ENCODE data around the gene MAPK4. TPM values are rescaled to one million over a fixed set of nuclear protein-coding genes. Genes with fewer than 3 reads are reported as not detected.

Gene MAPK4
- total and polyA plus RNA-seq, 2 of the 4 experiments (the other 2 are of a cell fraction): not detected

- Histone ChIP-seq H2AK9ac (replicated peaks; ENCODE audit: low read depth, low read length, poor library complexity) (no peak overlapping the region), H3K27me3 (ENCODE audit: control insufficient read depth, insufficient read depth, low read length) (no peaks in the 10 kb centered on the region), H4K20me1 (ENCODE audit: insufficient read depth, low read length) (no peaks in the 10 kb centered on the region), H3K4me1 (ENCODE audit: control insufficient read depth, insufficient read depth, low read length) (no peaks in the 10 kb centered on the region), H2BK15ac (ENCODE audit: low read depth, low read length) (no peak overlapping the region), H4K8ac (ENCODE audit: low read depth in 2 of 2, low read length in 2 of 2) (no peak overlapping the region), H3K9ac (ENCODE audit: low read depth, low read length) (no peak overlapping the region), H3K23ac (ENCODE audit: low read depth, low read length) (no peak overlapping the region), H4K5ac (ENCODE audit: low read depth, low read length) (no peak overlapping the region), H3K36me3 (ENCODE audit: control insufficient read depth, insufficient read depth, low read length) (no peaks in the 10 kb centered on the region), H2AFZ (replicated peaks; ENCODE audit: low read length, poor library complexity) (no peak overlapping the region), H3K4me2 (ENCODE audit: low read depth, low read length) (no peak overlapping the region), H2BK120ac (ENCODE audit: low read depth, low read length) (no peak overlapping the region), H2AK5ac (ENCODE audit: low read depth, low read length) (no peak overlapping the region), H3K4ac (ENCODE audit: low read depth, low read length) (no peak overlapping the region), H3K4me3 (ENCODE audit: insufficient read depth, low read depth, low read length) (no peak overlapping the region), H3K56ac (ENCODE audit: extremely low read depth, insufficient read depth, low read length) (no peak overlapping the region), H3K79me1 (ENCODE audit: low read depth in 1 of 2, low read length in 2 of 2) (no peaks in the 10 kb centered on the region), H3K9me1 (ENCODE audit: insufficient read depth, low read length) (no peaks in the 10 kb centered on the region), H3K9me3 (ENCODE audit: control insufficient read depth, insufficient read depth, low read length) (no peaks in the 10 kb centered on the region), H2BK20ac (ENCODE audit: low read depth, low read length) (no peak overlapping the region), H2BK5ac (ENCODE audit: low read depth, low read length, poor library complexity, severe bottlenecking) (no peak overlapping the region), H3K27ac (ENCODE audit: insufficient read depth, low read length) (no peak overlapping the region), H3K14ac (replicated peaks; ENCODE audit: low read depth, low read length) (no peak overlapping the region), H3K18ac (ENCODE audit: low read depth, low read length) (no peak overlapping the region), H4K91ac (ENCODE audit: insufficient read depth, low read depth, low read length) (no peak overlapping the region)
- ChIA-PET POLR2A (ENCODE audit: unreplicated experiment) (no interaction called here), CTCF (no interaction called here)
- DNase-seq (no peak), ATAC-seq (ENCODE audit: low read depth) (no peak)
- dilution Hi-C loops (cut with HindIII; ENCODE audit: low sequenced_read_pairs, unreplicated experiment): no loop called here
- in situ Hi-C loops (cut with MboI; ENCODE audit: low sequenced_read_pairs): no loop called here
- TF ChIP-seq RFX5 (IDR thresholded peaks at IDR 0.05; ENCODE audit: low read depth, low read length) (no peak), CHD1 (IDR thresholded peaks at IDR 0.05; ENCODE audit: low read depth, low read length) (no peak), BHLHE40 (IDR thresholded peaks at IDR 0.05; ENCODE audit: low read depth, low read length) (no peak), CEBPB (IDR thresholded peaks at IDR 0.05; ENCODE audit: low read depth, low read length) (no peak), RCOR1 (IDR thresholded peaks at IDR 0.05; ENCODE audit: insufficient replicate concordance, low read length) (no peak), CTCF (conservative IDR thresholded peaks at IDR 0.05; ENCODE audit: low read depth, low read length) (no peak), POLR2A (IDR thresholded peaks at IDR 0.05; ENCODE audit: low read depth, low read length) (no peak), FOS (IDR thresholded peaks at IDR 0.05; ENCODE audit: low read depth, low read length) (no peak)
- BruUV-seq (replicated peaks): no TSS peak
- intact Hi-C loops (cut with micrococcal nuclease): no loop called here
- no CpG with 5 or more reads among the region's 1 CpG for WGBS, 2 experiments (ENCODE audit: extremely low coverage in 2 of 2, insufficient read length in 1 of 2)
Observed at GRCh38 chr18:50581517-50581916, 21.6 kb downstream of the MAPK4 start.
